Body of pancreas (tissue), 4 donors: Measurements from ENCODE around the gene BRAP.
"Not testable (repeated sequence)": the region's sequence is repeated elsewhere in the genome, so short reads cannot be mapped to it uniquely, and the experiment has no call there.

Experiments used
- POLR2A ChIP-seq, 3 donors: fragments of 450-650 bp; IDR thresholded peaks; one replicate each; pipeline ENCODE4 v1.6.1; 2016; ENCODE audit warnings: antibody characterized with exemption in 3 of 3, mild to moderate bottlenecking in 2 of 3
- TF ChIP-seq, protein P1 (sequence below), 7 experiments: fragments of 450-650 bp in 4 of 7; fragments of 200-600 bp in 3 of 7; sonication (generic) in 3 of 7; IDR thresholded peaks; one replicate each; pipeline ENCODE4 v1.5.1; 2016 to 2019; ENCODE audit warnings: antibody characterized with exemption in 7 of 7

DNA sequence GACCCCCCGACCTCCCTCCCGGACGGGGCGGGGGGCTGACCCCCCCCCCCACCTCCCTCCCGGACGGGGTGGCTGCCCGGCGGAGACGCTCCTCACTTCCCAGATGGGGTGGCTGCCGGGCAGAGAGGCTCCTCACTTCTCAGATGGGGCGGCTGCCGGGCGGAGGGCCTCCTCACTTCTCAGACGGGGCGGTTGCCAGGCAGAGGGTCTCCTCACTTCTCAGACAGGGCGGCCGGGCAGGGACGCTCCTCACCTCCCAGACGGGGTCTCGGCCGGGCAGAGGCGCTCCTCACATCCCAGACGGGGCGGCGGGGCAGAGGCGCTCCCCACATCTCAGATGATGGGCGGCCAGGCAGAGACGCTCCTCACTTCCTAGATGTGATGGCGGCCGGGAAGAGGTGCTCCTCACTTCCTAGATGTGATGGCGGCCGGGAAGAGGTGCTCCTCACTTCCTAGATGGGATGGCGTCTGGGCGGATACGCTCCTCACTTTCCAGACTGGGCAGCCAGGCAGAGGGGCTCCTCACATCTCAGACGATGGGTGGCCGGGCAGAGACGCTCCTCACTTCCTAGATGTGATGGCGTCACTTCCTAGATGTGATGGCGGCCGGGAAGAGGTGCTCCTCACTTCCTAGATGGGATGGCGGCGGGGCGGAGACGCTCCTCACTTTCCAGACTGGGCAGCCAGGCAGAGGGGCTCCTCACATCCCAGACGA lies 38.0 kb upstream of the BRAP start:
- TF ChIP-seq, protein P1, sequence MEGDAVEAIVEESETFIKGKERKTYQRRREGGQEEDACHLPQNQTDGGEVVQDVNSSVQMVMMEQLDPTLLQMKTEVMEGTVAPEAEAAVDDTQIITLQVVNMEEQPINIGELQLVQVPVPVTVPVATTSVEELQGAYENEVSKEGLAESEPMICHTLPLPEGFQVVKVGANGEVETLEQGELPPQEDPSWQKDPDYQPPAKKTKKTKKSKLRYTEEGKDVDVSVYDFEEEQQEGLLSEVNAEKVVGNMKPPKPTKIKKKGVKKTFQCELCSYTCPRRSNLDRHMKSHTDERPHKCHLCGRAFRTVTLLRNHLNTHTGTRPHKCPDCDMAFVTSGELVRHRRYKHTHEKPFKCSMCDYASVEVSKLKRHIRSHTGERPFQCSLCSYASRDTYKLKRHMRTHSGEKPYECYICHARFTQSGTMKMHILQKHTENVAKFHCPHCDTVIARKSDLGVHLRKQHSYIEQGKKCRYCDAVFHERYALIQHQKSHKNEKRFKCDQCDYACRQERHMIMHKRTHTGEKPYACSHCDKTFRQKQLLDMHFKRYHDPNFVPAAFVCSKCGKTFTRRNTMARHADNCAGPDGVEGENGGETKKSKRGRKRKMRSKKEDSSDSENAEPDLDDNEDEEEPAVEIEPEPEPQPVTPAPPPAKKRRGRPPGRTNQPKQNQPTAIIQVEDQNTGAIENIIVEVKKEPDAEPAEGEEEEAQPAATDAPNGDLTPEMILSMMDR (IDR thresholded peaks at IDR 0.05): not testable (repeated sequence)
- not testable (repeated sequence) for TF ChIP-seq POLR2A (IDR thresholded peaks at IDR 0.05)
